Activated naive CD4-positive, alpha-beta T cell (primary cell): ENCODE data around the gene NPEPL1.

Experiments
- DNase-seq, 4 experiments: peaks; one replicate each; lab custom pipeline; 2025; lab: John Stamatoyannopoulos, UW

The NPEPL1 gene

GRCh38 chr20:58682656-58683531, 9.7 kb upstream of the NPEPL1 start:
- DNase-seq, result no peak

- no peak for DNase-seq
These were observed 8.3 kb upstream of the NPEPL1 start for GRCh38 chr20:58684291-58684690.

GRCh38 chr20:58685988-58686387, 6.6 kb upstream of the NPEPL1 start:
- no peak for DNase-seq

- no peak for DNase-seq
These were observed 4.2 kb upstream of the NPEPL1 start for GRCh38 chr20:58688414-58688813.

GRCh38 chr20:58688840-58689239, 3.8 kb upstream of the NPEPL1 start:
- DNase-seq, result no peak

GRCh38 chr20:58690396-58691135, 2.0 kb upstream of the NPEPL1 start:
- DNase-seq, result no peak

GRCh38 chr20:58691773-58692578, 624 bp upstream of the NPEPL1 start:
- no peak for DNase-seq

GRCh38 chr20:58693226-58694006, 816 bp downstream of the NPEPL1 start:
- DNase-seq, result no peak

- DNase-seq, result no peak
These were observed 1.9 kb downstream of the NPEPL1 start for GRCh38 chr20:58694241-58695083.

GRCh38 chr20:58695084-58695722, 2.6 kb downstream of the NPEPL1 start:
- no peak for DNase-seq

- no peak for DNase-seq
These were observed 3.3 kb downstream of the NPEPL1 start for GRCh38 chr20:58695895-58696375.

GRCh38 chr20:58696411-58696961, 3.9 kb downstream of the NPEPL1 start:
- no peak for DNase-seq

- DNase-seq, result no peak
These were observed 4.7 kb downstream of the NPEPL1 start for GRCh38 chr20:58697201-58697866.

- DNase-seq, result no peak
These were observed 5.5 kb downstream of the NPEPL1 start for GRCh38 chr20:58697867-58698703.

GRCh38 chr20:58698741-58699622, 6.4 kb downstream of the NPEPL1 start:
- DNase-seq, result no peak

- DNase-seq, result no peak
These were observed 7.1 kb downstream of the NPEPL1 start for GRCh38 chr20:58699623-58700107.
